A549 treated with RU486 at 1 μM for 4 hours (cell line): Measurements from ENCODE around the gene GALR1. TPM values are rescaled to one million over a fixed set of nuclear protein-coding genes. Genes with fewer than 3 reads are reported as not detected.

Source experiments
- total RNA-seq: library from RNA; stranded (reverse); fragments of 200-300 nt; extraction: Qiagen RNA extraction; gene quantifications from 5 replicates; pipeline ENCODE4 v1.2.3, GENCODE V29; 2022; ENCODE audit warnings: low read depth

GALR1 gene, protein sequence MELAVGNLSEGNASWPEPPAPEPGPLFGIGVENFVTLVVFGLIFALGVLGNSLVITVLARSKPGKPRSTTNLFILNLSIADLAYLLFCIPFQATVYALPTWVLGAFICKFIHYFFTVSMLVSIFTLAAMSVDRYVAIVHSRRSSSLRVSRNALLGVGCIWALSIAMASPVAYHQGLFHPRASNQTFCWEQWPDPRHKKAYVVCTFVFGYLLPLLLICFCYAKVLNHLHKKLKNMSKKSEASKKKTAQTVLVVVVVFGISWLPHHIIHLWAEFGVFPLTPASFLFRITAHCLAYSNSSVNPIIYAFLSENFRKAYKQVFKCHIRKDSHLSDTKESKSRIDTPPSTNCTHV
- not detected in 5 replicates for total RNA-seq

DNA sequence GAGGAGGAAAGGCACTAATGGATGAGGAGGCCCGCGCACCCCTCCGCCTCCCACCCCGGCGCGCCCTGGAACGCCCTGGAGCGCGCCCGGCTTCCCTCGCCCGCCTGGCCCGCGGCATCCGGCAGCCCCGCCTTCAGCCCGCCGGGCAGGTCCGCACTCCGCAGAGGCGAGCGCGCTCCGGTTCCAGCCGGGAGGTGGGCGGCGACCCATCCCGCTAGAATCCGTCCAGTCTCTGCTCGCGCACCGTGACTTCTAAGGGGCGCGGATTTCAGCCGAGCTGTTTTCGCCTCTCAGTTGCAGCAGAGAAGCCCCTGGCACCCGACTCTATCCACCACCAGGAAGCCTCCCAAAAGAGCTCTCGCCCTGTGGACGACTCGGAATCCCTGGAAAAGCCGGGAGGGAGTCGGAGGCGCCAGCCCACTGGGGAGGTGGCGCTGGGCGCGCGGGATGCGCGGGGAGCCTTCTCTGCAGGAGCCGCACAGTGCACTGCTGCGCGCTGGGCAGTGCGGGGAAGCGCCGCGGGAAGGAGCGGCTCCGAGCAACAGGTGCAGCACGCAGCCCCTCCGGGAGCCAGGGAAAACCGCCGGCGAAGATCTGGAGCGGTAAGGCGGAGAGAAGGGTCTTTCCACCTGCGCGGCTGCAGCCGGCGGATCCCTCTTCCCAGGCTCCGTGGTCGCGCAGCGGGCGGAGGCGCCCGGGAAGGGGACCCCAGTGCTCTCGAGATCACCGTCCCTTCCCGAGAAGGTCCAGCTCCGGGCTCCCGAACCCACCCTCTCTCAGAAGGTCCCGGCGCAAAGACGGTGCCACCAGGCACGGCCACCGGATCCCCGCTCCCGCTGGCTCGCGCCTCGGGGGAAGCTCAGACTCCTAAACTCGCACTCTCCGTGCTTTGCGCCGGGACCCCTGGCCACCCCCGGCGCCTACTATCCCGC lies at the start of gene GALR1:
TSS of gene GALR1 (plus strand) at position 280 of the 932 bp plus-strand sequence. CDS start 701 bp downstream, outside the sequence.

Other genes with a start within 250 kb of the GALR1 start
- 21.6 to 27.5 TPM (median 24.5 TPM) in 5 replicates for gene MBP, start 117.1 kb upstream of the GALR1 start, total RNA-seq